ENCODE data around the gene COG3.

COG3 gene

DNA sequence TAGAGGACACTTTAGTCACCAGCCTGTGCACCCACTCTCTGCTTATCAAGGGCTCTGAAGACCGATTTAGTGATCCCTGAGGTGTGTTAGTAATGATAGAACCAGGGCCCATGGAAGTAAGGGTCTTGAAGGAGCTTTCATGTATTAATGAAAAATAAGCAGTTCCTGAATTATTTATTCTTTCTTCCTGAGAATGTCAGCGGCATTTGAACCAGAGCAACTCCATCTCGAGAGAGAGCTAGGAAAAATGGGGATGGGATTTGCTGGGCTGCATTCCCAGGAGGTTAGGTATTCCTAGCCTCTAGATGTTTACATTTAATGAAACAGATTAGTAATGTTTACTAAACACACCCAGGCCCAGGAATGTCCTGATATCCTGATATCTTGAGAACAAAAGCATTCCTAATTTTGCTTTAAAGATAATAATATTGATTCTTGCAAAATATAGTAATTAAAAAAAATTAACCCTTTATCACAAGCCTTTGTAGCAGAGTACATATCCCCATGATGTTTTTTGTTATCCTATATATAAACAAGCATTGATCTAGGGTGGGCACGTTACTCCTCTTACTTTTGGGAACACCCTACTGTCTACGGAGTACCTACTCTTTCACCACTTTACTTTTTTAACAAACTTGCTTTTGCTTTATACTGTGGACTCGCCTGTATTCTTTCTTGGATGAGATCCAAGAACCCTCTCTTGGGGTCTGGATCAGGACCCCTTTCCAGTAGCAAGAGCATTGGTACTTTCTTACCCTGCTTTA lies 63.1 kb downstream of the COG3 start:
- no peak for DNase-seq
- Mint-ChIP-seq H3K27ac (peak overlapping the region; percentile 57), H3K36me3 (ENCODE audit: low read depth) (peaks cover 58% of the 10 kb centered on the region), H3K4me1 (peaks cover 10% of the 10 kb centered on the region), H3K4me3 (no peak overlapping the region), H3K9me3 (no peaks in the 10 kb centered on the region), H3K27me3 (ENCODE audit: low read depth, poor library complexity) (peaks cover 3% of the 10 kb centered on the region)
- TF ChIP-seq, protein P1, sequence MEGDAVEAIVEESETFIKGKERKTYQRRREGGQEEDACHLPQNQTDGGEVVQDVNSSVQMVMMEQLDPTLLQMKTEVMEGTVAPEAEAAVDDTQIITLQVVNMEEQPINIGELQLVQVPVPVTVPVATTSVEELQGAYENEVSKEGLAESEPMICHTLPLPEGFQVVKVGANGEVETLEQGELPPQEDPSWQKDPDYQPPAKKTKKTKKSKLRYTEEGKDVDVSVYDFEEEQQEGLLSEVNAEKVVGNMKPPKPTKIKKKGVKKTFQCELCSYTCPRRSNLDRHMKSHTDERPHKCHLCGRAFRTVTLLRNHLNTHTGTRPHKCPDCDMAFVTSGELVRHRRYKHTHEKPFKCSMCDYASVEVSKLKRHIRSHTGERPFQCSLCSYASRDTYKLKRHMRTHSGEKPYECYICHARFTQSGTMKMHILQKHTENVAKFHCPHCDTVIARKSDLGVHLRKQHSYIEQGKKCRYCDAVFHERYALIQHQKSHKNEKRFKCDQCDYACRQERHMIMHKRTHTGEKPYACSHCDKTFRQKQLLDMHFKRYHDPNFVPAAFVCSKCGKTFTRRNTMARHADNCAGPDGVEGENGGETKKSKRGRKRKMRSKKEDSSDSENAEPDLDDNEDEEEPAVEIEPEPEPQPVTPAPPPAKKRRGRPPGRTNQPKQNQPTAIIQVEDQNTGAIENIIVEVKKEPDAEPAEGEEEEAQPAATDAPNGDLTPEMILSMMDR (IDR thresholded peaks at IDR 0.05): no peak

DNA sequence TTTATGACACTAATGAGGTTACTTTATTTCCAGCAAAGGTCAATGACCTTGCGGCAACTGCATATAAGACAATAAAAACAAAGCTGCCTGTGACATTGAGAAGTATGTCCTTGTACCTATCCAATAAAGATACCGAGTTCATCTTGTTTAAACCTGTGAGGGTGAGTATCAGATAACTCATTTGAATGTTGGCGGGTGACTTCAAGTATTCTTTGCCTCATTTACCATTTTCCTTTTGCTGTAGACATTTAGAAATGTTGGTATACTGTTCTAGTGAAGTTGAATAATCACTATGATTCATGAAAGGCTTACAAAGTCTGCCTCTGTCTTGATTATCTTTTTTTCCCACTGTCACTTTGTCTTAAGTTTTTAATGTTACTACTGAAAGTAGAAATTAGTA lies 65.0 kb downstream of the COG3 start:
- TF ChIP-seq, protein P1 (IDR thresholded peaks at IDR 0.05): no peak
- peaks cover 3% of the 10 kb centered on the region for H3K27me3 Mint-ChIP-seq (ENCODE audit: low read depth, poor library complexity)
- no peak for DNase-seq
- peaks cover 62% of the 10 kb centered on the region for H3K36me3 Mint-ChIP-seq (ENCODE audit: low read depth)
- peaks cover 10% of the 10 kb centered on the region for H3K4me1 Mint-ChIP-seq
- no peak overlapping the region for H3K27ac Mint-ChIP-seq
- H3K9me3 Mint-ChIP-seq: no peaks in the 10 kb centered on the region
- H3K4me3 Mint-ChIP-seq: no peak overlapping the region

DNA sequence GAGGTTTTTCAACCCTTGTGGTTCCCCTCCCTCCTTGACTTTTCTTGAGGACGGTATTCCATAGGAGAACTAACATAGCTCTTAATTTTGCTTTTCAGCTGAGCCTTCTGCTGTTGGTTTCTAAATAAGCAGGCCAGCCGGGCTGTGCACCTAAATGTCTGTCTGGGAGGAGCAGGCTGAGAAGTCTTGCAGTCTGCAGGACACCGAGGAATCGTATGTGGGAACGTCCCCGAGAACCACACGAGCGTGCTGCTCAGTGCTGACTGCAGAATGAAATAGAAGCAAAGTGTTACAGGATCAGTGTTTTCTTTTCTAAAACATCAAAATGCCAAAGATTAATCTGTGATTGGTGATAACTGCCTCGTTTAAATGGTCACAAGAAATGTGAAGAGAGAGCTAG lies 69.9 kb downstream of the COG3 start:
- H3K4me3 Mint-ChIP-seq: no peak overlapping the region
- peaks cover 2% of the 10 kb centered on the region for H3K27me3 Mint-ChIP-seq (ENCODE audit: low read depth, poor library complexity)
- H3K9me3 Mint-ChIP-seq: no peaks in the 10 kb centered on the region
- TF ChIP-seq, protein P1 (IDR thresholded peaks at IDR 0.05): no peak
- H3K27ac Mint-ChIP-seq: peak overlapping the region; percentile 70
- no peaks in the 10 kb centered on the region for H3K4me1 Mint-ChIP-seq
- peaks cover 48% of the 10 kb centered on the region for H3K36me3 Mint-ChIP-seq (ENCODE audit: low read depth)
- no peak for DNase-seq

DNA sequence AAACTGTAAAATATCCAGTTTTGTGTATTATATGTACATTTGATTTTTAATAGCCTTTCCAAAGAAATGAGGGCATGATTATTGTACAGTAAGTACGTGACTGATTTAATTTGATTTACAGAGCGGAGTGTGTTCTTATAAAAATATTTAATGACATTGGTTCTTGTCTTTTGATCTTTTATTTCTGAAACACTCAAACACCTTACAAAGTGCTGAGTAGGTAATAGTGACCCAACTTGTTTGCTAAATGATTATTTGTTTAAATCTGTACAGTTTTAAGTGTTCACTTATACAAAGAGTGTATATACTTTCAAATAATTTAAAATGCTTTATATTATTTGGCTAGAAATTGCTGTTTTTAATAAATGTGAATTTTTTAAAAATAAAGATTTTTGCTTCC lies 71.5 kb downstream of the COG3 start:
- no peak for DNase-seq
- H3K4me3 Mint-ChIP-seq: no peak overlapping the region
- TF ChIP-seq, protein P1 (IDR thresholded peaks at IDR 0.05): no peak
- H3K4me1 Mint-ChIP-seq: no peaks in the 10 kb centered on the region
- no peaks in the 10 kb centered on the region for H3K9me3 Mint-ChIP-seq
- H3K27me3 Mint-ChIP-seq (ENCODE audit: low read depth, poor library complexity): peaks cover 4% of the 10 kb centered on the region
- no peak overlapping the region for H3K27ac Mint-ChIP-seq
- peaks cover 33% of the 10 kb centered on the region for H3K36me3 Mint-ChIP-seq (ENCODE audit: low read depth)

DNA sequence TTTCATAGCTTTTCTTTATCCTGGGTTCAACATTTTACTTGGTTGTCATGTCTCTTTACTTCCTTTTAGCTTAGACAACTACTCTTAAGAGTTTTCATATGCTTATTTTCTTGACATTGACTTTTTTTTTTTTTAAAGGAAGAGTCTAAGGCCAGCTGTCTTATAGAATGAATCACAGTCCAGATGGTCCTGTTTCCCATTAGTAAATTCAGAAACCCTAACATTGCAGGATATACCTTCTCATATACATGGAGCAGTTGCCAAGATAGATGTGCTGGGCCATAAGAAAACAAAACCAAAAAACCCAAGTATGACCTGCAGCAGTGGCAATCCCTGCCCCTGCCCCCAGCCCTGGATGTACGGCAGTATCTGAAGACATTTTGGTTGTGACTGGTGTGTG lies 72.8 kb downstream of the COG3 start:
- Mint-ChIP-seq H3K4me3 (no peak overlapping the region), H3K27me3 (ENCODE audit: low read depth, poor library complexity) (peaks cover 4% of the 10 kb centered on the region), H3K4me1 (no peaks in the 10 kb centered on the region), H3K36me3 (ENCODE audit: low read depth) (peaks cover 24% of the 10 kb centered on the region), H3K27ac (no peak overlapping the region), H3K9me3 (no peaks in the 10 kb centered on the region)
- TF ChIP-seq, protein P1 (IDR thresholded peaks at IDR 0.05): no peak
- DNase-seq: no peak

DNA sequence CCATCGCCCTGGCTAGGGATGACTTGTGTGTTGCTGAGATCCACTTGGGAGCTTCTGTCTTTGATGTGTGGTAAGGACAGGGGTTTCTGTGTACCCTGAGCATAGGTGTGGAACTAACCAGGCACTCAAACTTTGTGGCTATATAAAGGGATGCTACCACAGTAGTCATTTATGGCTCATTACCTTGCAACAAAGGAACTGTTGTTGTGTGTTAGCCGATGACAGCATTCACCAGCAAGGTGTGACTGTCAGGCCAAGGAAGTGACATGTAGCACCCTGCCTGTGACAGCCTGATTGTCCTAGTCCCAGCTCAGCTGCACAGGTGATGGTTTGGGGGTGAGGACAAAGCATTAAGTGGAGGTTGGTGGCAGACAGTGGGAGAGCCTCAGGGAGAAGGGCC lies 73.6 kb downstream of the COG3 start:
- no peaks in the 10 kb centered on the region for H3K4me1 Mint-ChIP-seq
- TF ChIP-seq, protein P1 (IDR thresholded peaks at IDR 0.05): no peak
- H3K4me3 Mint-ChIP-seq: no peak overlapping the region
- peaks cover 4% of the 10 kb centered on the region for H3K27me3 Mint-ChIP-seq (ENCODE audit: low read depth, poor library complexity)
- no peak overlapping the region for H3K27ac Mint-ChIP-seq
- DNase-seq: no peak
- H3K9me3 Mint-ChIP-seq: no peaks in the 10 kb centered on the region
- peaks cover 17% of the 10 kb centered on the region for H3K36me3 Mint-ChIP-seq (ENCODE audit: low read depth)
